Ishikawa (cell line): ENCODE results near the gene NDST1.

Experiments used
- CREB1 ChIP-seq: IDR thresholded peaks from 2 replicates; pipeline ENCODE4 v1.6.1; 2012; ENCODE audit warnings: low read depth
- EGR1 ChIP-seq: IDR thresholded peaks from 2 replicates; pipeline ENCODE4 v1.6.1; 2012
- EP300 ChIP-seq: IDR thresholded peaks from 2 replicates; pipeline ENCODE4 v1.6.1; 2012; ENCODE audit warnings: borderline replicate concordance
- NFIC ChIP-seq: IDR thresholded peaks from 2 replicates; pipeline ENCODE4 v1.6.1; 2012
- RAD21 ChIP-seq: IDR thresholded peaks from 2 replicates; pipeline ENCODE4 v1.6.1; 2012; ENCODE audit warnings: low read depth
- TAF1 ChIP-seq: IDR thresholded peaks from 2 replicates; pipeline ENCODE4 v1.6.1; 2012; ENCODE audit warnings: low read depth, mild to moderate bottlenecking
- TCF12 ChIP-seq: IDR thresholded peaks from 2 replicates; pipeline ENCODE4 v1.6.1; 2012; ENCODE audit warnings: low read depth
- TEAD4 ChIP-seq: IDR thresholded peaks from 2 replicates; pipeline ENCODE4 v1.6.1; 2012
- YY1 ChIP-seq: IDR thresholded peaks from 2 replicates; pipeline ENCODE4 v1.6.1; 2012; ENCODE audit warnings: low read depth
- ZBTB7A ChIP-seq: IDR thresholded peaks from 2 replicates; pipeline ENCODE4 v1.6.1; 2012; ENCODE audit warnings: low read depth
- TF ChIP-seq, protein P1 (sequence below): IDR thresholded peaks from 2 replicates; pipeline ENCODE4 v1.6.1; 2012
- TF ChIP-seq, protein P2 (sequence below): IDR thresholded peaks from 2 replicates; pipeline ENCODE4 v1.6.1; 2012; ENCODE audit warnings: low read depth, mild to moderate bottlenecking

DNA sequence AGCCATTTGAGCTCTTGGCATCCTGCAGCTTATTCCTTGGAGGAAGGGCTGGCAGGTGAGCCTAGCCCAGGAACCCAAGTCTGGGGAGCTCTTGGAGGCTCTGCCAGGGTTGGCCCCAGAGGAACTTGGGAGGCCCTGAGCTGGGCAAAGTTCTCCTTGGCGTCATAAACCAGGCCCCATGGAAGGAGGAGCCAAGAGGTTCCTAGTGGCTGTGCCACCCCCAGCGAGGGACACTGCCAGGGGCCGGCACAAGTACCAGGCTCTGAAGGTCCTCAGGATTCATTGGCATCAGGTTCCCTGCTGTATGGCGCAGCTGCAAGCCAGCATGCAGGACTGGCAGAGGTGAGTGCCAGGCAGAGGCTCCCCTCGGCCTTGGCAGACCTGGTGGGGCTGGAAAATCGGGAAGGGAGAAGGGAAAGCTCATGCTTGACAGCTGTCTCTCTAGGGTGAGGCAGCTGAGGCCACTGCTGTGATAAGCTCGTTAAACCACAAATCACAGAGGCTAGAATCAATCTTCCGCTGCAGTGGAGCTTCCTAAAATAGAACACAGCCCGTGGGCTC lies 77.9 kb downstream of the NDST1 start:
- TF ChIP-seq EGR1, result no peak
- TF ChIP-seq, protein P1, sequence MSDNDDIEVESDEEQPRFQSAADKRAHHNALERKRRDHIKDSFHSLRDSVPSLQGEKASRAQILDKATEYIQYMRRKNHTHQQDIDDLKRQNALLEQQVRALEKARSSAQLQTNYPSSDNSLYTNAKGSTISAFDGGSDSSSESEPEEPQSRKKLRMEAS, result no peak
- TF ChIP-seq EP300, result no peak
- no peak for TF ChIP-seq TCF12
- TF ChIP-seq NFIC, result no peak
- TF ChIP-seq RAD21, result no peak
- no peak for TF ChIP-seq YY1
- TF ChIP-seq, protein P2, sequence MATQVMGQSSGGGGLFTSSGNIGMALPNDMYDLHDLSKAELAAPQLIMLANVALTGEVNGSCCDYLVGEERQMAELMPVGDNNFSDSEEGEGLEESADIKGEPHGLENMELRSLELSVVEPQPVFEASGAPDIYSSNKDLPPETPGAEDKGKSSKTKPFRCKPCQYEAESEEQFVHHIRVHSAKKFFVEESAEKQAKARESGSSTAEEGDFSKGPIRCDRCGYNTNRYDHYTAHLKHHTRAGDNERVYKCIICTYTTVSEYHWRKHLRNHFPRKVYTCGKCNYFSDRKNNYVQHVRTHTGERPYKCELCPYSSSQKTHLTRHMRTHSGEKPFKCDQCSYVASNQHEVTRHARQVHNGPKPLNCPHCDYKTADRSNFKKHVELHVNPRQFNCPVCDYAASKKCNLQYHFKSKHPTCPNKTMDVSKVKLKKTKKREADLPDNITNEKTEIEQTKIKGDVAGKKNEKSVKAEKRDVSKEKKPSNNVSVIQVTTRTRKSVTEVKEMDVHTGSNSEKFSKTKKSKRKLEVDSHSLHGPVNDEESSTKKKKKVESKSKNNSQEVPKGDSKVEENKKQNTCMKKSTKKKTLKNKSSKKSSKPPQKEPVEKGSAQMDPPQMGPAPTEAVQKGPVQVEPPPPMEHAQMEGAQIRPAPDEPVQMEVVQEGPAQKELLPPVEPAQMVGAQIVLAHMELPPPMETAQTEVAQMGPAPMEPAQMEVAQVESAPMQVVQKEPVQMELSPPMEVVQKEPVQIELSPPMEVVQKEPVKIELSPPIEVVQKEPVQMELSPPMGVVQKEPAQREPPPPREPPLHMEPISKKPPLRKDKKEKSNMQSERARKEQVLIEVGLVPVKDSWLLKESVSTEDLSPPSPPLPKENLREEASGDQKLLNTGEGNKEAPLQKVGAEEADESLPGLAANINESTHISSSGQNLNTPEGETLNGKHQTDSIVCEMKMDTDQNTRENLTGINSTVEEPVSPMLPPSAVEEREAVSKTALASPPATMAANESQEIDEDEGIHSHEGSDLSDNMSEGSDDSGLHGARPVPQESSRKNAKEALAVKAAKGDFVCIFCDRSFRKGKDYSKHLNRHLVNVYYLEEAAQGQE, result no peak
- no peak for TF ChIP-seq TEAD4
- no peak for TF ChIP-seq CREB1
- TF ChIP-seq ZBTB7A, result no peak
- no peak for TF ChIP-seq TAF1
